ENCODE measurements around the gene CACHD1. TPM values are rescaled to one million over a fixed set of nuclear protein-coding genes. Genes with fewer than 3 reads are reported as not detected.

Gene CACHD1
- polyA plus RNA-seq, 1 donor from 2014 or later = 12.7 TPM

GRCh38 chr1:64483731-64484414 lies 13.9 kb downstream of the CACHD1 start:
- no peak overlapping the region for H3K4me2 ChIP-seq (ENCODE audit: low read length)
- no peaks in the 10 kb centered on the region for H4K20me1 ChIP-seq (ENCODE audit: insufficient read depth)
- peaks cover 5% of the 10 kb centered on the region for H3K79me2 ChIP-seq (replicated peaks; ENCODE audit: insufficient read depth, low read length)

GRCh38 chr1:64484651-64485050 lies 14.7 kb downstream of the CACHD1 start:
- Histone ChIP-seq H3F3A (ENCODE audit: insufficient read depth, low read length, poor library complexity, severe bottlenecking) (no peaks in the 10 kb centered on the region), H3K9ac (ENCODE audit: low read length) (no peak overlapping the region), H3K9me2 (ENCODE audit: insufficient read depth, low read length) (no peaks in the 10 kb centered on the region), H3K4me2 (ENCODE audit: low read length) (no peak overlapping the region), H3K36me3 (ENCODE audit: insufficient read depth, low read length) (no peaks in the 10 kb centered on the region), H3K27me3 (ENCODE audit: insufficient read depth, low read depth, low read length) (no peaks in the 10 kb centered on the region), H4K20me1 (ENCODE audit: insufficient read depth) (no peaks in the 10 kb centered on the region), H3K27ac (ENCODE audit: low read length) (no peak overlapping the region), H3K4me3 (ENCODE audit: low read length) (no peak overlapping the region), H3K79me2 (replicated peaks; ENCODE audit: insufficient read depth, low read length) (peaks cover 5% of the 10 kb centered on the region), H2AFZ (ENCODE audit: low read depth, low read length) (no peak overlapping the region), H3K9me3 (ENCODE audit: low read length) (no peaks in the 10 kb centered on the region)
- TF ChIP-seq EP300 (conservative IDR thresholded peaks at IDR 0.05; ENCODE audit: poor library complexity, severe bottlenecking) (no peak), TAF1 (IDR thresholded peaks at IDR 0.05; ENCODE audit: low read depth) (no peak), MXI1 (conservative IDR thresholded peaks at IDR 0.05; ENCODE audit: poor library complexity, severe bottlenecking) (no peak), SMC3 (conservative IDR thresholded peaks at IDR 0.05; ENCODE audit: poor library complexity) (no peak), CTCF (IDR thresholded peaks at IDR 0.05; ENCODE audit: poor library complexity, severe bottlenecking) (no peak)

More at GRCh38 chr1:64483731-64484414, 13.9 kb downstream of the CACHD1 start:
- H3K9me2 ChIP-seq (ENCODE audit: insufficient read depth, low read length) = no peaks in the 10 kb centered on the region
- H3K9me3 ChIP-seq (ENCODE audit: low read length) = no peaks in the 10 kb centered on the region
- no peak for TF ChIP-seq RAD21 (conservative IDR thresholded peaks at IDR 0.05)
- TF ChIP-seq EP300 (conservative IDR thresholded peaks at IDR 0.05; ENCODE audit: poor library complexity, severe bottlenecking) = no peak
- TF ChIP-seq EZH2 (IDR thresholded peaks at IDR 0.05; ENCODE audit: borderline replicate concordance, insufficient read depth, low read length, poor library complexity, severe bottlenecking) = no peak
- no peak for TF ChIP-seq POLR2AphosphoS5 (IDR thresholded peaks at IDR 0.05)
- TF ChIP-seq SMC3 (conservative IDR thresholded peaks at IDR 0.05; ENCODE audit: poor library complexity) = no peak
- TF ChIP-seq MXI1 (conservative IDR thresholded peaks at IDR 0.05; ENCODE audit: poor library complexity, severe bottlenecking) = no peak
- no peak for TF ChIP-seq TAF1 (IDR thresholded peaks at IDR 0.05; ENCODE audit: low read depth)
- TF ChIP-seq REST (IDR thresholded peaks at IDR 0.05; ENCODE audit: borderline replicate concordance) = no peak
- no peak for TF ChIP-seq CTCF (IDR thresholded peaks at IDR 0.05; ENCODE audit: poor library complexity, severe bottlenecking)
- H3K27me3 ChIP-seq (ENCODE audit: insufficient read depth, low read depth, low read length) = no peaks in the 10 kb centered on the region
- no peak overlapping the region for H3K27ac ChIP-seq (ENCODE audit: low read length)
- H3K36me3 ChIP-seq (ENCODE audit: insufficient read depth, low read length) = no peaks in the 10 kb centered on the region
- H3F3A ChIP-seq (ENCODE audit: insufficient read depth, low read length, poor library complexity, severe bottlenecking) = no peaks in the 10 kb centered on the region
- no peak overlapping the region for H2AFZ ChIP-seq (ENCODE audit: low read depth, low read length)
- H3K4me3 ChIP-seq (ENCODE audit: low read length) = no peak overlapping the region
- no peak overlapping the region for H3K9ac ChIP-seq (ENCODE audit: low read length)

All from neural cell (in vitro differentiated cells).